GM21526 (cell line): ENCODE results near the gene SHISAL1.

Source experiments
- ATAC-seq: cut with Tn5 transposase; IDR thresholded peaks from one replicate; pipeline ENCODE4 v1.9.1; 2021; ENCODE audit warnings: moderate library complexity; ENCODE audit not compliant: unreplicated experiment, low FRiP score

Gene SHISAL1

GRCh38 chr22:44199164-44199563 lies 113.6 kb downstream of the SHISAL1 start:
- no peak for ATAC-seq

DNA sequence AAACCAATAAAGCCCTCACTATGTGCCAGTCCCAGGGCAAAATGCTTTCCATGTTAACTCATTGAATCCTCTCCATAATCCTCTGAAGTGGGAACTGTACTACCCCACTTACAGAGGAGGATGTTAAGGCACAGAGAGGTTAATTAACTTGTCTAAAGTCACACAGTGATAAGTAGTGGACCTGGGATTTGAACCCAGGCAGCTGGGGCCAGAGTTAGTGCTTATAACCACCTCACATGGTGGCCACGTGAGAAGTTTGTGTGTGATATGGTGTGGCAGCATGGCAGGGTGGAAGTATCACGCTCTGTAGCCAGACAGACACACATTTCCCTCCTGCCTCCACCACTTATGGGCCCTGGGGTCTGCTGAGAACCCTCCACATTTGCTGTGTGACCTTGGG lies 115.5 kb downstream of the SHISAL1 start:
- no peak for ATAC-seq

GRCh38 chr22:44196731-44197131 lies 116.0 kb downstream of the SHISAL1 start:
- no peak for ATAC-seq

DNA sequence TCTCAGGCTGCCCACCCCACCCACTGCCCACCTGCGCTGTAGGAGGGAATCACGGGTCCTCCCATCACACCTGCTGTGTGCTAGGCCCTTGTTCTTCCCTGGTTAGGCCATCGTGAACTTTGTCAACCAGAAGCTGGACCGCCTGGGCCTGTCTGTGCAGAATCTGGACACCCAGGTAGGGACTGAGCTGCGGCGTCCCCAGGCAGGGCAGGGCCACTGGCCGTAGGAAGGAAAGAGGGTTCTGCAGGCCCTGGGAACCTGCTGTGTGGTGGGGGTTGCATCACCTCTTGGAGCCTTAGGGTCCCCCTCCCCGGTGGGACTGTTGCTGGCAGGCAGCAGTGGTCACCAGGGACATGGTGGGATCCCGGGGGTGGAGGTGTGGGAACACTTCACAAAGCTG lies 116.5 kb downstream of the SHISAL1 start:
- no peak for ATAC-seq

GRCh38 chr22:44195189-44195871 lies 117.4 kb downstream of the SHISAL1 start:
- ATAC-seq = no peak

GRCh38 chr22:44194569-44194968 lies 118.2 kb downstream of the SHISAL1 start:
- ATAC-seq = no peak
